ENCODE results near the gene FAM81B. TPM values are rescaled to one million over a fixed set of nuclear protein-coding genes. Genes with fewer than 3 reads are reported as not detected.

FAM81B gene
- total RNA-seq, 1 experiment from 2014 or later, result not detected

GRCh38 chr5:95449460-95449859 is 58.3 kb downstream of the FAM81B start:
- DNase-seq (ENCODE audit: low spot score), result no peak
- TF ChIP-seq, protein P1, sequence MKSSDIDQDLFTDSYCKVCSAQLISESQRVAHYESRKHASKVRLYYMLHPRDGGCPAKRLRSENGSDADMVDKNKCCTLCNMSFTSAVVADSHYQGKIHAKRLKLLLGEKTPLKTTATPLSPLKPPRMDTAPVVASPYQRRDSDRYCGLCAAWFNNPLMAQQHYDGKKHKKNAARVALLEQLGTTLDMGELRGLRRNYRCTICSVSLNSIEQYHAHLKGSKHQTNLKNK (CRISPR knock-in tag; IDR thresholded peaks at IDR 0.05), result no peak
- TF ChIP-seq TEAD1 (CRISPR knock-in tag; IDR thresholded peaks at IDR 0.05), result no peak
- no peak for TF ChIP-seq RELA (CRISPR knock-in tag; IDR thresholded peaks at IDR 0.05; ENCODE audit: borderline replicate concordance)
- no peak for TF ChIP-seq ATF3 (CRISPR knock-in tag; conservative IDR thresholded peaks at IDR 0.05)
- TF ChIP-seq ETV6 (CRISPR knock-in tag; IDR thresholded peaks at IDR 0.05), result no peak
- no peak for TF ChIP-seq EMX1 (CRISPR knock-in tag; IDR thresholded peaks at IDR 0.05)
- TF ChIP-seq SMAD3 (CRISPR knock-in tag; IDR thresholded peaks at IDR 0.05; ENCODE audit: borderline replicate concordance), result no peak
- no peak for TF ChIP-seq ZNF232 (CRISPR knock-in tag; IDR thresholded peaks at IDR 0.05)
- no peak for TF ChIP-seq USF2 (CRISPR knock-in tag; IDR thresholded peaks at IDR 0.05)
- no peak for TF ChIP-seq NFATC4 (CRISPR knock-in tag; IDR thresholded peaks at IDR 0.05)
- TF ChIP-seq ZNF423 (CRISPR knock-in tag; IDR thresholded peaks at IDR 0.05), result no peak
- ChIA-PET POLR2A (no interaction called here), CTCF (no interaction called here)
- Mint-ChIP-seq H3K27me3 (ENCODE audit: low read depth) (peaks cover 20% of the 10 kb centered on the region), H3K4me1 (peaks cover 33% of the 10 kb centered on the region), H3K27ac (no peak overlapping the region), H3K9me3 (no peaks in the 10 kb centered on the region; the same call in 1 of the 2 replicates), H3K36me3 (no peaks in the 10 kb centered on the region), H3K4me3 (no peak overlapping the region)
- peak; percentile 81 for ATAC-seq

DNA sequence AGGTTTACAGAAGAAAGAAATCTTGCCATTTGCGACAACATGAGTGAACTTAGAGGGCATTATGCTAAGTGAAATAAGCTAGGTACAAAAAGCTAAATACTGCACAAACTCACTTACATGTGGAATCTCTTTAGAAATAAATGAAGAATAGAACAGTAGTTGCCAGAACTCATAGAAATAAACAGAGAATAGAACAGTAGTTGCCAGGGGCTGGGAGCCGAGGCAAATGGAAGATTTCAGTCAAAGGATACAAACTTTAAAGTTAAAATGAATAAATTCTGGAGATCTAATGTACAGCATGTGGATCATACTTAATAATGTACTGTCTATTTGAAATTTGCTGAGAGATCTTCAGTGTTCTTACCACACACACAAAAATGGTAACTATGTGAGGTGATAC is 63.4 kb downstream of the FAM81B start:
- H3K27me3 Mint-ChIP-seq (ENCODE audit: low read depth), result peaks cover 15% of the 10 kb centered on the region
- ChIA-PET CTCF (no interaction called here), POLR2A (no interaction called here)
- DNase-seq (ENCODE audit: low spot score) (no peak), ATAC-seq (no peak)
- H3K9me3 Mint-ChIP-seq, result no peaks in the 10 kb centered on the region; the same call in 1 of the 2 replicates
- TF ChIP-seq E2F4 (CRISPR knock-in tag; IDR thresholded peaks at IDR 0.05; ENCODE audit: borderline replicate concordance, low read depth), result no peak
- peaks cover 1% of the 10 kb centered on the region for H3K4me1 Mint-ChIP-seq
- H3K36me3 Mint-ChIP-seq, result no peaks in the 10 kb centered on the region
- no peak overlapping the region for H3K4me3 Mint-ChIP-seq
- no peak overlapping the region for H3K27ac Mint-ChIP-seq

- Mint-ChIP-seq H3K36me3 (peaks cover 7% of the 10 kb centered on the region), H3K9me3 (no peaks in the 10 kb centered on the region), H3K27me3 (ENCODE audit: low read depth) (no peaks in the 10 kb centered on the region), H3K4me3 (no peak overlapping the region), H3K27ac (no peak overlapping the region), H3K4me1 (peaks cover 3% of the 10 kb centered on the region; the same call in 1 of the 2 replicates)
- ChIA-PET POLR2A (no interaction called here), CTCF (no interaction called here)
- DNase-seq (ENCODE audit: low spot score), result no peak
- no peak for ATAC-seq
- TF ChIP-seq, protein P2, sequence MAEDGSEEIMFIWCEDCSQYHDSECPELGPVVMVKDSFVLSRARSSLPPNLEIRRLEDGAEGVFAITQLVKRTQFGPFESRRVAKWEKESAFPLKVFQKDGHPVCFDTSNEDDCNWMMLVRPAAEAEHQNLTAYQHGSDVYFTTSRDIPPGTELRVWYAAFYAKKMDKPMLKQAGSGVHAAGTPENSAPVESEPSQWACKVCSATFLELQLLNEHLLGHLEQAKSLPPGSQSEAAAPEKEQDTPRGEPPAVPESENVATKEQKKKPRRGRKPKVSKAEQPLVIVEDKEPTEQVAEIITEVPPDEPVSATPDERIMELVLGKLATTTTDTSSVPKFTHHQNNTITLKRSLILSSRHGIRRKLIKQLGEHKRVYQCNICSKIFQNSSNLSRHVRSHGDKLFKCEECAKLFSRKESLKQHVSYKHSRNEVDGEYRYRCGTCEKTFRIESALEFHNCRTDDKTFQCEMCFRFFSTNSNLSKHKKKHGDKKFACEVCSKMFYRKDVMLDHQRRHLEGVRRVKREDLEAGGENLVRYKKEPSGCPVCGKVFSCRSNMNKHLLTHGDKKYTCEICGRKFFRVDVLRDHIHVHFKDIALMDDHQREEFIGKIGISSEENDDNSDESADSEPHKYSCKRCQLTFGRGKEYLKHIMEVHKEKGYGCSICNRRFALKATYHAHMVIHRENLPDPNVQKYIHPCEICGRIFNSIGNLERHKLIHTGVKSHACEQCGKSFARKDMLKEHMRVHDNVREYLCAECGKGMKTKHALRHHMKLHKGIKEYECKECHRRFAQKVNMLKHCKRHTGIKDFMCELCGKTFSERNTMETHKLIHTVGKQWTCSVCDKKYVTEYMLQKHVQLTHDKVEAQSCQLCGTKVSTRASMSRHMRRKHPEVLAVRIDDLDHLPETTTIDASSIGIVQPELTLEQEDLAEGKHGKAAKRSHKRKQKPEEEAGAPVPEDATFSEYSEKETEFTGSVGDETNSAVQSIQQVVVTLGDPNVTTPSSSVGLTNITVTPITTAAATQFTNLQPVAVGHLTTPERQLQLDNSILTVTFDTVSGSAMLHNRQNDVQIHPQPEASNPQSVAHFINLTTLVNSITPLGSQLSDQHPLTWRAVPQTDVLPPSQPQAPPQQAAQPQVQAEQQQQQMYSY (CRISPR knock-in tag; IDR thresholded peaks at IDR 0.05), result no peak
- no peak for TF ChIP-seq ZNF671 (CRISPR knock-in tag; IDR thresholded peaks at IDR 0.05)
- no peak for TF ChIP-seq TEAD4 (CRISPR knock-in tag; IDR thresholded peaks at IDR 0.05)
- TF ChIP-seq CTCF (IDR thresholded peaks at IDR 0.05), result no peak
- TF ChIP-seq, protein P3, sequence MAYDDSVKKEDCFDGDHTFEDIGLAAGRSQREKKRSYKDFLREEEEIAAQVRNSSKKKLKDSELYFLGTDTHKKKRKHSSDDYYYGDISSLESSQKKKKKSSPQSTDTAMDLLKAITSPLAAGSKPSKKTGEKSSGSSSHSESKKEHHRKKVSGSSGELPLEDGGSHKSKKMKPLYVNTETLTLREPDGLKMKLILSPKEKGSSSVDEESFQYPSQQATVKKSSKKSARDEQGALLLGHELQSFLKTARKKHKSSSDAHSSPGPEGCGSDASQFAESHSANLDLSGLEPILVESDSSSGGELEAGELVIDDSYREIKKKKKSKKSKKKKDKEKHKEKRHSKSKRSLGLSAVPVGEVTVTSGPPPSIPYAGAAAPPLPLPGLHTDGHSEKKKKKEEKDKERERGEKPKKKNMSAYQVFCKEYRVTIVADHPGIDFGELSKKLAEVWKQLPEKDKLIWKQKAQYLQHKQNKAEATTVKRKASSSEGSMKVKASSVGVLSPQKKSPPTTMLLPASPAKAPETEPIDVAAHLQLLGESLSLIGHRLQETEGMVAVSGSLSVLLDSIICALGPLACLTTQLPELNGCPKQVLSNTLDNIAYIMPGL (CRISPR knock-in tag; IDR thresholded peaks at IDR 0.05), result no peak
- TF ChIP-seq ZBTB21 (CRISPR knock-in tag; IDR thresholded peaks at IDR 0.05; ENCODE audit: borderline replicate concordance), result no peak
- TF ChIP-seq, protein P4, sequence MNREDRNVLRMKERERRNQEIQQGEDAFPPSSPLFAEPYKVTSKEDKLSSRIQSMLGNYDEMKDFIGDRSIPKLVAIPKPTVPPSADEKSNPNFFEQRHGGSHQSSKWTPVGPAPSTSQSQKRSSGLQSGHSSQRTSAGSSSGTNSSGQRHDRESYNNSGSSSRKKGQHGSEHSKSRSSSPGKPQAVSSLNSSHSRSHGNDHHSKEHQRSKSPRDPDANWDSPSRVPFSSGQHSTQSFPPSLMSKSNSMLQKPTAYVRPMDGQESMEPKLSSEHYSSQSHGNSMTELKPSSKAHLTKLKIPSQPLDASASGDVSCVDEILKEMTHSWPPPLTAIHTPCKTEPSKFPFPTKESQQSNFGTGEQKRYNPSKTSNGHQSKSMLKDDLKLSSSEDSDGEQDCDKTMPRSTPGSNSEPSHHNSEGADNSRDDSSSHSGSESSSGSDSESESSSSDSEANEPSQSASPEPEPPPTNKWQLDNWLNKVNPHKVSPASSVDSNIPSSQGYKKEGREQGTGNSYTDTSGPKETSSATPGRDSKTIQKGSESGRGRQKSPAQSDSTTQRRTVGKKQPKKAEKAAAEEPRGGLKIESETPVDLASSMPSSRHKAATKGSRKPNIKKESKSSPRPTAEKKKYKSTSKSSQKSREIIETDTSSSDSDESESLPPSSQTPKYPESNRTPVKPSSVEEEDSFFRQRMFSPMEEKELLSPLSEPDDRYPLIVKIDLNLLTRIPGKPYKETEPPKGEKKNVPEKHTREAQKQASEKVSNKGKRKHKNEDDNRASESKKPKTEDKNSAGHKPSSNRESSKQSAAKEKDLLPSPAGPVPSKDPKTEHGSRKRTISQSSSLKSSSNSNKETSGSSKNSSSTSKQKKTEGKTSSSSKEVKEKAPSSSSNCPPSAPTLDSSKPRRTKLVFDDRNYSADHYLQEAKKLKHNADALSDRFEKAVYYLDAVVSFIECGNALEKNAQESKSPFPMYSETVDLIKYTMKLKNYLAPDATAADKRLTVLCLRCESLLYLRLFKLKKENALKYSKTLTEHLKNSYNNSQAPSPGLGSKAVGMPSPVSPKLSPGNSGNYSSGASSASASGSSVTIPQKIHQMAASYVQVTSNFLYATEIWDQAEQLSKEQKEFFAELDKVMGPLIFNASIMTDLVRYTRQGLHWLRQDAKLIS (CRISPR knock-in tag; IDR thresholded peaks at IDR 0.05; ENCODE audit: borderline replicate concordance), result no peak
Observed at GRCh38 chr5:95460665-95461064, 69.5 kb downstream of the FAM81B start.
